Lung microvascular endothelial cell (primary cell): ENCODE data around the gene RPS27L. TPM values are rescaled to one million over a fixed set of nuclear protein-coding genes. Genes with fewer than 3 reads are reported as not detected.

Experiments
- DNase-seq, 2 donors: peaks; one replicate each; pipeline versions ENCODE4 v3.0.0 to v3.0.0-alpha.2; 2010; ENCODE audit warnings: low read depth in 2 of 2
- total RNA-seq: library from RNA; depleted of rRNA; stranded (reverse); fragments of >200 nt; gene quantifications from 2 replicates; pipeline ENCODE4 v1.2.1, GENCODE V29; 2014

The RPS27L gene
- total RNA-seq, 1 donor from 2014 or later = 300 TPM

DNA sequence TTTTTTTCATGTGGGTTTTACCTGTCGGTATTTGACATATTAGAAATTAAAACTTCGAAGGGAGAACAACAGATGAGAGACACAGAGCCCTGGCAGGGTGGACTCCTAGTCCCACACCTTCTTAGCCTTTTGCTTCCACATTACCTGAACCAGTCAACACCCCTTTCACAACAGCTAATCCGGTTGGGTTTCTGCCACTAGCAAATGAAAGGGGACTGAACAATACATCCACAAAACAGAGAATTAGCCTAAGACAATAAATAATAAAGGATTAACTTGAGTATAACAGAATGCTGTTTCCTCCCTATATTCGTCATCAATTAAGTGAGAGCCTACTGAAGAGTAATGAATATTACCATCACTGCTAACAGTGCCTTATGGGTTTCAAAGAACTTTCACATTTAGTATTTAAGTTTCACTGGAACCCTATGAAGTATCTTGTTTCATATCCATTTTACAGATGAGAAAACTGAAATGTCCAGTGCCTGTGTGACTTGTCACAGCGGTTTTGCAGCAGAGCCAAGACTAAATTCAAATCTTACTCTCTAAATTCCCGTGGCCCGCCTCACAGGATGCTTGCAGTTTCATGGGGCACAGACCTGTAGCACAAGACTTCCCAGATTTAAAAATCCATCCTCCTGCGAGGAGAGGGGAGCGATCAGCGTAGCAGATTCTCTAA lies 31.1 kb upstream of the RPS27L start:
- no peak for DNase-seq

DNA sequence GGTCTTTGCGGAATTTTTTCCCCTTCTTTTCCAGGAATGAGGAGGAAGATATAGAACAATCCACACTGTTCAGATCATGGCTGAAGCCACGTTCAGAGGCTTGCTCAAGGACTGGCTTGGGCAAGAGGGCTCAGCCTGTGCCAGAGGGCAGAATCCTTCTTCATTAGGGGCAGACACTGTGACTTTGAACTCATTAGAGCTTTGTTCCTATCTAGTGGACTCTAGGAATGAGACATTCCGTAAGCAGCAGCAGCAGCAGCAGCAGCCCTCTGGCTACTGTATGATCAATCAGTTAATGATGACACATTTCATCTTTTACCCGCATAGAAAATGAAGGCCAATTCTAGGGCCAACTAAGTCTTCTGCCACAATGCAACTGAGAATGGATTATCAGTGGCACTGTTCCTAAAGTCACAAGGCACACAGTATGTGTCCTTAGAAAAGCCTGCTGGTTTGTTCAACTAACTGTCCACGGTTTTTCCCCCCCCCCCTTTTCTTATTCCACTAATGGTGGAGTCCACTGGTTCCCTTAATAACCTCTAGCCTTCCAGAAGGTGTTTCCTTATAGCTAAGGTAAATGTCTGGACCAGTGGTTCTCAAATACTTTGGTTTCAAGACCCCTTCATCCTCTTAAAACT lies 30.4 kb upstream of the RPS27L start:
- no peak for DNase-seq

DNA sequence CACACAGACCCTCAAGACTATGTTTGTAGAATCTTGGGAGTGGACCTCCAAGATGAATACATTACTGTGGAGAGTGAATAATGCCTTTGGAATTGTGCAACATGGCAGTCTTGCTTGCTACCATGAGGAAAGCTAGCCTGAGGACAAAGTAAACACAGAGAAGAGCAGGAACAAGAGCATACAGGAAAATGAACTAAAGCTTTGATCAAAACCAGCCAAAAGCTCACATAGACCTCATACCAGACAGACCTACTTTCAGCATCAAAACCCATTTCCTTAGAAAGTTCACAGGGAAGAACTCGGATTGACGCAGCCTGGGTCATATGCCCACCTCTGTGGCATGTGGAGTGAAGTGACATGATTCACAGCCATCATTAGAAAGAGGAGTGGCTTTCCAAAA lies 28.8 kb upstream of the RPS27L start:
- no peak for DNase-seq

DNA sequence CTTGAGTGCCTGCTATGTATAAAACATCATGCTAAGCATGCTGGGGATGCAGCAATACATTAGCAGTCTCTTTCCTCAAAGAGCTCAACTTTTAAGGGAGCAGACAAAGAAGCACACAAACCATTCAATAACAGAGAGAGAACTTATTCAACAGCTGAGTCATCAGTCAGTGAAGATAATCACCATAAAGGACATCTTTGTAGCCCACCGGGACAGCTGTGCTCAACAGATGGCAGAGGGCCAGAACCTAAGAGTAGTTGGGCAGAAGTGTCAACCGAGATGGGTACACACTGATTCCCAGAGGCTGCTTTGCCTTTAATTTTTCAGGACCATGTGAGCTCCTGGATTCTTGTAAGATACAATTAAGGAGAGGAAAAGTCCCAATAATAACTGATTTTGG lies 27.9 kb upstream of the RPS27L start:
- DNase-seq = no peak

DNA sequence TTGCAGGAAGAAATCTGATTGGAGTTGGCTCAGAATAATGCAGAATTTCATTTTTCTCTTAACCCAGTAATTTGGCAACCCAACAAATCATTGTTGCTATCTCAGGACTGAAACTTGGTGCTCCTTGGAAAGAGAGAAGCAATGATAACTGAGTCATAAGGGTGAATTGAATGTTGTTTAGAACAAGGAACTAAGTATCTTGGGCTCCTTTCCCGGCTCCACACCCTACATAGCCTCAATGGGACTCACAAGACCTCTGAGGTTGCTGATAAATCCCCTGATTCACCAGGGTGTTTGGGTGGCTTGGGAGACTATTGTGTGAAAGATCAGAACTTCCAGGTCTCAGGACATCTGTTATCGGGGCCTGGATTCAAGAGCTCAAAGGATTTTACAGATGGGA lies 24.4 kb upstream of the RPS27L start:
- no peak for DNase-seq

DNA sequence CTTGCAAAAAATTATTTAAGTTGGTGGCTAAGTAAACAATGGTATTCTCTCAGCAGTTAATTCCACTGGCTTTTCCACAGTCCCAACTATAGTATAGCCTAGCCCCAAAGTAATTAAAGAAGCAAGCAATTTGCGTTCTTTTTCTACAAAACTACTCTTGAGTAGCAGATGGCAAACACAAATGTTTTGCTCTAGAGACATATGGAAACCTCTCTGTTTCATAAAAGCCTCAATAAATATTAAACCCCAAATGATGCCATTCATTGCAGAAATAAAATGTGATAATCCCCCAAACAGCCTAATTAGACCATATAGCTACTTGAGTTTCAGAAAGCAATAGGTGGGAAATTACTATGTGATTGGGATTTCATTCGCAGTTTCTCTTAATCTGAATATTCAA lies 23.5 kb upstream of the RPS27L start:
- DNase-seq = no peak

DNA sequence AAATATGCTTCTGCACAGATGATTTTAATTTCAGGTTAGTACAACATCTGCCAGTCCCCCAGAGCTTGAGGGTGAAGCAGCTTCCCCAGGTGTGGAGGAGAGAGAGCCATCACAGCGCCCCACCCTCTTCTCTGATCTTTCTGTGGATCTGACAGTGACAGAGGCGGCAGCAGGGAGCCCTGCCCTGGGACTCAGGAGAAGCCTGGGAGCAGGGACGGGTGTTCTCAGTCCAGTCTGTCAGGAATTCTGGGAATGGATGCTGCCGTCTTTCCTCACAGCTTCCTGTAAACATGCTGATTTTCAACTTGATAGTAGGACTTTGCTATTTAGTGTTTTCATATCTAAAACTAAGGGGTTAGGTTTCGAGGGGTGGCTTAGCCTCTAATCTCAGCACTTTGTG lies 20.8 kb upstream of the RPS27L start:
- peak; percentile 17 to 35 for DNase-seq

DNA sequence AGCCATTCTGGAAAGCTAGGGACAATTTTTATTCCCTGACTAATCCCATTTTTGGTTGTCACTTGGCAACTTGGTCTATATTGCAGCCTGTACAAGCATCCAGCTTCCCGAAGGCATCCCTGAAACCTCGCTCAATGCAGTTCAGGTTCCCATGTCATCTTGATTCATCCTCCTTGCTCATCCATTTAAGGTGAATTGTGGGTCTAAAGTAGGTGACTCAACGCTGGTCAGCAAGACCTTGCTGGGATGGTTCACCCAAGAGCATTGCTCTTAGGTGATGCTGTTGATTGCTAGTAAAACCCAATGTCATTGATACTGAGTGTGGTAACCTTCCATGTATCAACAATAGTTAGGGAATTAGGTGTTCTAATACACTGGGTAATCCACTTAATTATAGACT lies 19.0 kb upstream of the RPS27L start:
- no peak for DNase-seq

DNA sequence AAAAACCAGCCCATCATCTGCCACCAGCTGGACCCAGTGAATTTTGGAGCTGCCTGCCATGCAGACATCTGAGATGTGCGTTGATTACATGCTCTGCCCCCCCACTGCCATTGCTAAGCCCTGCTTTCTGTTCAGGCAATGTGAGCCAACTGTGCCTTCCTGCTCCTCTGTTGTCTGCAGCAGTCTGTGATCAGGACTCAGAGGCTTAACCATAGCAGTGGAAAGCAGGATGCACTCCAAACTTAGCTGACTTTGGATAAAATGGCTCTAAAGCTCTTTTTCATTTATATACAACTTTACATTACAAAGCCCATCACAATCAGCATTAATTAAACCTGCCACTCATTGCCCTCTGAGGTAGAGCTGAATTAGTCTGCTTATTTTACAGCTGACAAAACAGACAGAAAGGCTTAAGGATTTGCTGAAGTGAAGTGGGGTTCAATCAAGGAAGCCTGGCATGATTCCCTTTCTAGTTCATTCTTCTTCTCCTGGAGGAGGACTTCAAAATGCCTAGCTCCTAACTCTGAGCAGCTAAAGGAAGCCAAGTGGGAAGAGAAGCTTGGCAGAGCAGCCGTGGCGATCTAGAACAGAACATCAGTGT lies 15.7 kb upstream of the RPS27L start:
- no peak for DNase-seq

DNA sequence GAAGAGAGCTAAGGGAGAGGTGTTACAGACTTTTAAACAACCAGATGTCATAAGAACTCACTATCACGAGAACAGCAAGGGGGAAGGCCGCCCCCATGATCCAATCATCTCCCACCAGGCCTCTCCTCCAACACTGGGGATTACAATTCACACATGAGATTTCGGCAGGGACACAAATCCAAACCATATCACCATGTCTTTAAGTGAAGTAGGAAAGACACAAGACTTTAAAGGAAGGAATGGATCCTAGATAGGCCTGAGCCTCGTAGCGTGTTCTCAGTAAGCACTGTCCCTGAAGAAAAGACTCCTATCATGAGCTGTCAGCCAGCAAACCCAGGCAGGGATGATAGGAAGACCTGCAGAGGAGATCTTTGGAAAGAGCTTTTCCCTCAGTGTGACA lies 15.1 kb upstream of the RPS27L start:
- DNase-seq = no peak

DNA sequence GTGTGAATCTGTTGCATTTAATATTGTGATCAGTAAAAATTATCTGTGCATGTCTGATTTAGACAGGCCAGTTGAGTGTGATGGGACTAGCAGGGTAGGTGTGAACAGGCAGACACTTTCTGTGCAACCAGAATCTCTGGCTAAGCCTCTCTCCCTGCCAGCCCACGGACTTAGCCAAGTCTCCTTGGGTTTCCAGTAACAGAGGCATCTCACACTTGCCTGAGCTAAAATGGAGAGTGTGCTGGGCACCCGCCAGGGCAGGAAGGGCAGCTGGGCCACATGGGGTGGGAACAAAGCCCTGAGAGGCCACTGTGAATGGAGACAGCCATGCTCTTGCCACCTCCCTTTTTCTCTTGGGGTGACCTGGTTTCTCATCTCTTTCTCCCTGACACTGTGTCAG lies 12.5 kb upstream of the RPS27L start:
- DNase-seq = no peak

DNA sequence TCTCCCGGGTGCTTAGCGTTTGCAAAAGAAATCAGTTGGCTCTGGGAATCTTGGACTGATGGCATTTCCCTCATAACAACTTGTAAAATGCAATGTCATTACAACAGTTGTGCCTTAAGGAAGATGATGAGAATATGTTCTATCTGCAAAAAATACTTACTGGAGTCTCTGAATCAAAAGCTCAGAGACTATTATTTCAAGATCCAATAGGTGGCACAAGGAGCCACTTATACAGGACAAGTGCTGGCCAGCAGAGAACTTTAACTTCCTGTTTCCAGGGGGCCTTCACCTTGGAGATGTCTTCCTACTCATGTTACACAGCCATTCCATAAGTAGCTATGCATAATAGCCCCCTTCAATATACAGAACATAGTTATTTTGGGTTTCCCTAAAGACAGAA lies 8.9 kb upstream of the RPS27L start:
- peak in 1 of 2 donors; percentile 29 for DNase-seq

DNA sequence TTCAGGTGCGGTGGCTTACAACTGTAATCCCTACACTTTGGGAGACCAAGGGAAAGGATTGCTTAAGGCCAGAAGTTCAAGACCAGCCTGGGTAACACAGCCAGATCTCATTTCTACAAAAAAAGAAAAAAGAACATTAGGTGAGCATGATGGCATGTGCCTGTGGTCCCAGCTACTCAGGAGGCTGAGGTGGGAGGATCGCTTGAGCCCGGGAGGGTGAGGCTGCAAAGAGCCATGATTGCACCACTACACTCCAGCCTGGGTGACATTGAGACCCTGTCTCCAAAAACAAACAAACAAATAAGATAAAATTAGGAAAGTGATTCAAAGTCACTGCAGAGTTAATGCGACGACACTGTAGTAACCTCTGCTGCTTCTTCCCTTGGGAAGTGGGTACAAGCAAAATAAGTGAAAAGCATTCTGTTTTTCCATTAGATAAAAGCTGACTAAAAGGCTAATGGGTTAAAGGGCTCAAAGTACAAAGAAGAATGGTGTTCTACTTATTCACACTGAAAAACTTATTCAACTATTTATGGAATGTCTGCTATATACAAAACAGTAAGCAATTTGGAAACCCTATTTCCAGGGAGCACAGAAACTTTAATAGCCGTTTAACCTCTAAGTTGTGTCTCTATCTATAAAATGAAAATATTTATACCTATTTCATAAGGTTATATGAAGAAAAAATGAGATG lies 8.0 kb upstream of the RPS27L start:
- no peak for DNase-seq

DNA sequence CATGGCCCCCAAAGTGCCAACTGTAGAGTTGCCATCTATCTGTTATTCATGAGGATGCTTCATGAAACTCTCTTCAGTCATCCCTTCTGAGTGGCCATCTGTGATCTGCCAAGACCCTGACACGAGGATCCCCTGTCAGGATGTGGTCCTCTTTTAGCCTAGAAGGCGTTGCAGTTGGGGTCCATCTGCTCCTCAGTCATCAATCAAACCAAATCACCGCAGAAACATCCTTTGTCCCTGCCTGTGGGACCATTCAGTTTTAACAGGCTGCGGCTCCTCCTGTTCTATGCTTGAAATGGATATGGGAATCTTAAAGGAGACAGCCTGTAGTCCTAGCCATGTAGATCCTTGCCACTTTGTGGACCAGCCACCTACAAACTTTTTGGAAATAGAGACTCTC lies 5.9 kb upstream of the RPS27L start:
- DNase-seq = no peak

DNA sequence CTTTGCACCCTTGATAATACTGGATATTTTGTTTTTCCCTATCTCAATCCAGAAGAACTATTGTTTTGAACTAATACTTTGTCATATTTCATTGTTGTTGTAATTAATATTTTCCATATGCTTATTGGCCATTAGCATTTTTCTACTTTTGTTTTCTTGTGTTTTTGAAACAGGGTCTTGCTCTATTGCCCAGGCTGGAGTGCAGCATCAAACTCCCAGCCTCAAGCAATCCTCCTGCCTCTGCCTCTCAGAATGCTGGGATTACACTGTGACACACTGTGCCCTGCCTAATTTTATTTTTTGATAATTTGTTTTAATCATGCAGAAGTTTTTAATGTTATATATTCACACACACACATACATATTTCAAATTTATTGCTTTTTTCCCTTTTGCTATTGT lies 3.4 kb upstream of the RPS27L start:
- no peak for DNase-seq

DNA sequence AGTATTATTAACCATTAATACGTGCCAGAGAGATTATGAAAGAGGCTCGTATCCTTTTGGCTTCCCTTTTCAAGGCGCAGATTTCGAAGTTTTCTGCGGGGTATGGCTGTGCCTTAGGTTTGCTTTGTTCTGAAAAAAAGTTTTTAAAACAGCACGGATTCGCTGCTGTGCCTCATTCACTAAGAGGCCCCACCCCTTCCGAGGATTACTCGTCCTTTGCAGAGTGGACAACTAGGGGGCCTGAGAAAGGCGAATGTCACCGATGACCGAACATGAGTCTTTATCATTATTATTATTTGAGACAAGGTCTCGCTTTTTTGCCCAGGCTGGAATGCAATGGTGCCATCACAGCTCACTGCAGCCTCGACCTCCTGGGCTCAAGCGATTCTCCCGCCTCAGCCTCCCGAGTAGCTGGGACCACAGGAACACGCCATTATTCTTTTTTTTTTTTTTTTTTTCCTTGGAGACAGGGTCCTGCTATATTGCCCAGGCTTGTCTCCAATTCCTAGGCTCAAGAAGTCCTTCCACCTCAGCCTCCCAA lies 684 bp upstream of the RPS27L start:
- peak; percentile 64 to 84 for DNase-seq

DNA sequence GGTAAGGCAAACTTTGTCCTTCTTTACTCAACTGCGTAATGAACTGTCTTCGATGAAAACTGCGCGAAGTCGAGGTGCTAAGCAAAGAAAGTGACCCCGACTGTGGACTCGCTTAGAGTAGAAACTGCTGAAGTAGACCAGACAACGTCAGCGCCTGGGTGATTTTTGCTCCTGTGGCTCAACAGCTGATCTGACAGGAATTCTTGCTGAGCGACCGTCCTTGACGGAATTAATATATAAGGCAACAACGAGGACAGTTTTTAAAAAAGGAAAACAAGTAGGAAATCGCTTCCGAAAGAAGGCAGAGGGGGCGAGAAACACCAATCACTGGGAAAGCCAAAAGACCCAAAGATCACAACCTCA lies 541 bp downstream of the RPS27L start:
- peak; percentile 48 to 62 for DNase-seq

DNA sequence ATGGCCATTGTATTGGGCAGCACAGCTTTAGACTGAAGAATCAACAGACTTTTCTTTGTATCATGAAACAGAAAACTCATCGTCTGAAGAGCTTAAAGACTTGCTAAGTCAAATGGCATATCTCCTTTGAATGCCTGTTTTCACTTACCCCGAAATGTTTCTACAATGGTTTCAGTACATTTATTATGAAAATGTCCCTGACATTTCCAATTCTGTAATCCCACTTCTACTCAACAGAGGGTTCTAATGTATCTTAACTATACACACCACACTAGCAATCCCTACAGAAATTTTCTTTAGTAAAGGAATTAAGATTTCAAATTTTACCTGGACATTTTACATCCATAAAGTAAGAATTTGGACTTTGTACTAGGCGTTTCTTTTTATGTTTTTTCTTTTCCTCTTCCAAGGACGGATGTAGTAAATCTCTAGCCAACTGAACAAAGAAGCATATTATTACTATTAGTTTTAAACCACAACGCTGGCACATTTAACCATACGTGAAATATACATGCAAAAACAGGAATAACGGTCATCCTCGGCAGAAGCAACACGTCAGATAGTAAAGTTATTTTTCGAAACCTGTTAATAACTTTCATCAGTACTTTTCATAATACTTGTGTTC lies 1.1 kb downstream of the RPS27L start:
- peak; percentile 22 to 38 for DNase-seq

DNA sequence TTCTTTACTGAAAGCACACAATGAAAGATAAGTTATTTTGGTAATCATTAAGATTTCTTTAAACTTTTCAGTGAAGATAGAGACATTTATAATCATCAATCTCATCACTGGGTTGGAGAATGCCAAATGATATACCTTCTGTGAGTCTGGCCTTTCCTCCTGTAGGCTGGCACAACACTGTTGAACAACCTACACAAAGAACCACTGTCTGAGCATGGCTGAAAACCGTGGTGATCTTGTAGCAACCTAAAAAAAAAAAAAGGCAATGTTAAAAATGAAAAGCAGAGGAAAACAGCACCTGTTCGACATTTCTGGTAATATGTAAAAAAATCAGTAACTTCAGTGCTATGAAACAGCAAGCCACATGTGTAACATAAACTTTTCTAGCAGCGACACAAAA lies 1.8 kb downstream of the RPS27L start:
- no peak for DNase-seq

DNA sequence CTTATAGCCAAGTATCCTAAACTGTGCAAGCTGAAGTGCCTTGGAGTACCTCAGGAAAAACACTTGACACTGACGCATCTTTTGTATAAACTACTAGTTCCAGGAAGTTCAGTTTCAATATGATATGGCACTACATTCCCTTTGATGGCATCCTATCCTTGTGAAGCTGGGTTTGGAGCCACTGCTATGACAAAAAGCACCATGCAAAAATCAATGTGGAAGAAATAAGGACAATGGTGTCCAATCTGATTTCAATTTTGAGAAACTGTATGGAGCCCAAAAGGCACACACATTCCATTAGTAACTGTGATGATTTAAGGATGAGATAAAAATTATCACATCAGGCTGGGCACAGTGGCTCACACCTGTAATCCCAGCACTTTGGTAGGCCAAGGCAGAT lies 5.6 kb downstream of the RPS27L start:
- no peak for DNase-seq

DNA sequence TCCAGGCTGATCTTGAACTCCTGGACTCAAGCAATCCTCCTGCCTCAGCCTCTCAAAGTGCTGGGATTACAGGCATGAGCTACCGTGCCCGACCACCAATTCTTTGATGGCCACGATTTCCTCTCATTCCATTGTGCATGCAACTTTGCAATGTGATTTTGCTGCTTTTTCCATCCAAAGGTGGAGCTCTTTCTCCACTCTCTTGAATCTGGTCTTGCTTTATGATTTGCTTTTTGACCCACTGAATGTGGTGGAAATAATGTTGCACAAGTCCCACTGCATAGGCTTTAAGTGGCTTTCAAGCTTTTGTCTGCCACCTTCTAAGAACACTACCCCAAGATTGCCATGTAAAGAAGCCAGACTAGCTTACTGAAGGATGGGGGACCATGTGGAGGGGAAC lies 10.6 kb downstream of the RPS27L start:
- peak in 1 of 2 donors; percentile 43 for DNase-seq

DNA sequence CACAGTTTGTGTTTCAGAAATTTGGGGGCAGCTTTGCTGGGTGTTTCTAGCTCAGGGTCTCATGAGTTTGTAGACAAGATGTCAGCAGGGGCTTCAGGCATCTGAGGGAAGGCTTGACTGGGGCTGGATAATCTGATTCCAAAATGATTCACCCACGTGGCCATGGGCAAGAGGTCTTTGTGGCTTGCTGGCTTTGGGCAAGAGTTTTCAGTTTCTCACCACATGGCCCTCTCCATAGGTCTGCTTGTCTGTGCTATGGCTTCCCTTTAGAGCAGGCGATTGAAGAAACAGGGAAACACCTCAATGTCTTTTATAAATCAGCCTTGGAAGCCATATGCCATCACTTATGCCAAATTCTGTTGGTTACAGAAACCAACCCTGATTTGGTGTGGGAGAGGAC lies 11.9 kb downstream of the RPS27L start:
- no peak for DNase-seq
